Body of pancreas (tissue), 4 donors: ENCODE data around the gene WDFY1.

Source experiments
- POLR2A ChIP-seq, 3 donors: fragments of 450-650 bp; IDR thresholded peaks; one replicate each; pipeline ENCODE4 v1.6.1; 2016; ENCODE audit warnings: antibody characterized with exemption in 3 of 3, mild to moderate bottlenecking in 2 of 3
- TF ChIP-seq, protein P1 (sequence below), 7 experiments: fragments of 450-650 bp in 4 of 7; fragments of 200-600 bp in 3 of 7; sonication (generic) in 3 of 7; IDR thresholded peaks; one replicate each; pipeline ENCODE4 v1.5.1; 2016 to 2019; ENCODE audit warnings: antibody characterized with exemption in 7 of 7

- TF ChIP-seq, protein P1, sequence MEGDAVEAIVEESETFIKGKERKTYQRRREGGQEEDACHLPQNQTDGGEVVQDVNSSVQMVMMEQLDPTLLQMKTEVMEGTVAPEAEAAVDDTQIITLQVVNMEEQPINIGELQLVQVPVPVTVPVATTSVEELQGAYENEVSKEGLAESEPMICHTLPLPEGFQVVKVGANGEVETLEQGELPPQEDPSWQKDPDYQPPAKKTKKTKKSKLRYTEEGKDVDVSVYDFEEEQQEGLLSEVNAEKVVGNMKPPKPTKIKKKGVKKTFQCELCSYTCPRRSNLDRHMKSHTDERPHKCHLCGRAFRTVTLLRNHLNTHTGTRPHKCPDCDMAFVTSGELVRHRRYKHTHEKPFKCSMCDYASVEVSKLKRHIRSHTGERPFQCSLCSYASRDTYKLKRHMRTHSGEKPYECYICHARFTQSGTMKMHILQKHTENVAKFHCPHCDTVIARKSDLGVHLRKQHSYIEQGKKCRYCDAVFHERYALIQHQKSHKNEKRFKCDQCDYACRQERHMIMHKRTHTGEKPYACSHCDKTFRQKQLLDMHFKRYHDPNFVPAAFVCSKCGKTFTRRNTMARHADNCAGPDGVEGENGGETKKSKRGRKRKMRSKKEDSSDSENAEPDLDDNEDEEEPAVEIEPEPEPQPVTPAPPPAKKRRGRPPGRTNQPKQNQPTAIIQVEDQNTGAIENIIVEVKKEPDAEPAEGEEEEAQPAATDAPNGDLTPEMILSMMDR (IDR thresholded peaks at IDR 0.05): no peak
- TF ChIP-seq POLR2A (IDR thresholded peaks at IDR 0.05): no peak
Measured at GRCh38 chr2:223980397-223980735, 35.2 kb upstream of the WDFY1 start.
